NK-92 (cell line): ENCODE data around the gene RPTOR.
"Not testable (repeated sequence)": the region's sequence is repeated elsewhere in the genome, so short reads cannot be mapped to it uniquely, and the experiment has no call there.

ENCODE experiments used
- DNase-seq: peaks from one replicate; lab custom pipeline; 2025; ENCODE audit not compliant: unreplicated experiment; lab: John Stamatoyannopoulos, UW

The RPTOR gene

GRCh38 chr17:80513892-80514291 is 30.7 kb upstream of the RPTOR start:
- no peak for DNase-seq

GRCh38 chr17:80516171-80516932 is 28.3 kb upstream of the RPTOR start:
- no peak for DNase-seq

GRCh38 chr17:80517641-80518040 is 27.0 kb upstream of the RPTOR start:
- DNase-seq: no peak

- DNase-seq: no peak
Observed at GRCh38 chr17:80518392-80518791, 26.2 kb upstream of the RPTOR start.

- DNase-seq: no peak
Observed at GRCh38 chr17:80519091-80519781, 25.4 kb upstream of the RPTOR start.

GRCh38 chr17:80520810-80521455 is 23.7 kb upstream of the RPTOR start:
- no peak for DNase-seq

GRCh38 chr17:80523054-80523744 is 21.4 kb upstream of the RPTOR start:
- DNase-seq: no peak

- DNase-seq: no peak
Observed at GRCh38 chr17:80523956-80524712, 20.5 kb upstream of the RPTOR start.

- no peak for DNase-seq
Observed at GRCh38 chr17:80526116-80526910, 18.3 kb upstream of the RPTOR start.

GRCh38 chr17:80527016-80527645 is 17.5 kb upstream of the RPTOR start:
- DNase-seq: no peak

- no peak for DNase-seq
Observed at GRCh38 chr17:80528536-80528935, 16.1 kb upstream of the RPTOR start.

GRCh38 chr17:80529104-80529903 is 15.3 kb upstream of the RPTOR start:
- DNase-seq: no peak

- DNase-seq: no peak
Observed at GRCh38 chr17:80529904-80530292, 14.7 kb upstream of the RPTOR start.

GRCh38 chr17:80531400-80531799 is 13.2 kb upstream of the RPTOR start:
- no peak for DNase-seq

GRCh38 chr17:80537386-80537785 is 7.3 kb upstream of the RPTOR start:
- DNase-seq: not testable (repeated sequence)

- no peak for DNase-seq
Observed at GRCh38 chr17:80538484-80538883, 6.2 kb upstream of the RPTOR start.

GRCh38 chr17:80539022-80539641 is 5.5 kb upstream of the RPTOR start:
- DNase-seq: no peak

GRCh38 chr17:80545499-80545826 is 825 bp downstream of the RPTOR start:
- DNase-seq: no peak
